ENCODE results near the gene TRAF7. TPM values are rescaled to one million over a fixed set of nuclear protein-coding genes. Genes with fewer than 3 reads are reported as not detected.

The TRAF7 gene
- total and polyA plus RNA-seq, 2 of the 13 experiments (the other 11 are each of a cell fraction or from before 2014, with no cell fraction given), result 47.9 to 65.6 TPM

- TF ChIP-seq ELF4 (CRISPR knock-in tag; IDR thresholded peaks at IDR 0.05; ENCODE audit: borderline replicate concordance) (no peak), PBX2 (CRISPR knock-in tag; IDR thresholded peaks at IDR 0.05) (no peak), FIP1L1 (IDR thresholded peaks at IDR 0.05; ENCODE audit: borderline replicate concordance, insufficient read depth, low read depth, low read length) (no peak), MIER2 (CRISPR knock-in tag; IDR thresholded peaks at IDR 0.05) (no peak), ZNF672 (CRISPR knock-in tag; IDR thresholded peaks at IDR 0.05) (0 out of 2 replicates have a peak, but pooled peaks have one; percentile 59), CCDC6 (CRISPR knock-in tag; IDR thresholded peaks at IDR 0.05) (no peak), STAG1 (CRISPR knock-in tag; IDR thresholded peaks at IDR 0.05) (no peak), ZNF282 (IDR thresholded peaks at IDR 0.05; ENCODE audit: partially characterized antibody) (no peak), HDAC2 (CRISPR knock-in tag; IDR thresholded peaks at IDR 0.05) (no peak), ZNF879 (CRISPR knock-in tag; IDR thresholded peaks at IDR 0.05) (no peak), ZNF616 (CRISPR knock-in tag; IDR thresholded peaks at IDR 0.05; ENCODE audit: low read depth) (no peak), ZNF451 (CRISPR knock-in tag; IDR thresholded peaks at IDR 0.05) (peak; percentile 80), ZFX (CRISPR knock-in tag; IDR thresholded peaks at IDR 0.05; ENCODE audit: low read depth) (peak; percentile 66), ATM (IDR thresholded peaks at IDR 0.05; ENCODE audit: borderline replicate concordance) (no peak), ZNF12 (CRISPR knock-in tag; IDR thresholded peaks at IDR 0.05) (no peak), ISX (CRISPR knock-in tag; conservative IDR thresholded peaks at IDR 0.05) (no peak), SRY (CRISPR knock-in tag; IDR thresholded peaks at IDR 0.05) (0 out of 2 replicates have a peak, but pooled peaks have one; percentile 41), KAT7 (CRISPR knock-in tag; IDR thresholded peaks at IDR 0.05; ENCODE audit: borderline replicate concordance) (no peak), ZFP41 (CRISPR knock-in tag; IDR thresholded peaks at IDR 0.05; ENCODE audit: borderline replicate concordance) (no peak)
- TF ChIP-seq, protein P1, sequence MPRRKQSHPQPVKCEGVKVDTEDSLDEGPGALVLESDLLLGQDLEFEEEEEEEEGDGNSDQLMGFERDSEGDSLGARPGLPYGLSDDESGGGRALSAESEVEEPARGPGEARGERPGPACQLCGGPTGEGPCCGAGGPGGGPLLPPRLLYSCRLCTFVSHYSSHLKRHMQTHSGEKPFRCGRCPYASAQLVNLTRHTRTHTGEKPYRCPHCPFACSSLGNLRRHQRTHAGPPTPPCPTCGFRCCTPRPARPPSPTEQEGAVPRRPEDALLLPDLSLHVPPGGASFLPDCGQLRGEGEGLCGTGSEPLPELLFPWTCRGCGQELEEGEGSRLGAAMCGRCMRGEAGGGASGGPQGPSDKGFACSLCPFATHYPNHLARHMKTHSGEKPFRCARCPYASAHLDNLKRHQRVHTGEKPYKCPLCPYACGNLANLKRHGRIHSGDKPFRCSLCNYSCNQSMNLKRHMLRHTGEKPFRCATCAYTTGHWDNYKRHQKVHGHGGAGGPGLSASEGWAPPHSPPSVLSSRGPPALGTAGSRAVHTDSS (CRISPR knock-in tag; conservative IDR thresholded peaks at IDR 0.05), result no peak
- TF ChIP-seq, protein P2, sequence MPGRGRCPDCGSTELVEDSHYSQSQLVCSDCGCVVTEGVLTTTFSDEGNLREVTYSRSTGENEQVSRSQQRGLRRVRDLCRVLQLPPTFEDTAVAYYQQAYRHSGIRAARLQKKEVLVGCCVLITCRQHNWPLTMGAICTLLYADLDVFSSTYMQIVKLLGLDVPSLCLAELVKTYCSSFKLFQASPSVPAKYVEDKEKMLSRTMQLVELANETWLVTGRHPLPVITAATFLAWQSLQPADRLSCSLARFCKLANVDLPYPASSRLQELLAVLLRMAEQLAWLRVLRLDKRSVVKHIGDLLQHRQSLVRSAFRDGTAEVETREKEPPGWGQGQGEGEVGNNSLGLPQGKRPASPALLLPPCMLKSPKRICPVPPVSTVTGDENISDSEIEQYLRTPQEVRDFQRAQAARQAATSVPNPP (CRISPR knock-in tag; IDR thresholded peaks at IDR 0.05), result no peak
- TF ChIP-seq, protein P3, sequence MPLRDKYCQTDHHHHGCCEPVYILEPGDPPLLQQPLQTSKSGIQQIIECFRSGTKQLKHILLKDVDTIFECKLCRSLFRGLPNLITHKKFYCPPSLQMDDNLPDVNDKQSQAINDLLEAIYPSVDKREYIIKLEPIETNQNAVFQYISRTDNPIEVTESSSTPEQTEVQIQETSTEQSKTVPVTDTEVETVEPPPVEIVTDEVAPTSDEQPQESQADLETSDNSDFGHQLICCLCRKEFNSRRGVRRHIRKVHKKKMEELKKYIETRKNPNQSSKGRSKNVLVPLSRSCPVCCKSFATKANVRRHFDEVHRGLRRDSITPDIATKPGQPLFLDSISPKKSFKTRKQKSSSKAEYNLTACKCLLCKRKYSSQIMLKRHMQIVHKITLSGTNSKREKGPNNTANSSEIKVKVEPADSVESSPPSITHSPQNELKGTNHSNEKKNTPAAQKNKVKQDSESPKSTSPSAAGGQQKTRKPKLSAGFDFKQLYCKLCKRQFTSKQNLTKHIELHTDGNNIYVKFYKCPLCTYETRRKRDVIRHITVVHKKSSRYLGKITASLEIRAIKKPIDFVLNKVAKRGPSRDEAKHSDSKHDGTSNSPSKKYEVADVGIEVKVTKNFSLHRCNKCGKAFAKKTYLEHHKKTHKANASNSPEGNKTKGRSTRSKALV (CRISPR knock-in tag; IDR thresholded peaks at IDR 0.05), result no peak
Measured at GRCh38 chr16:2210386-2211365, 55.1 kb downstream of the TRAF7 start, which contains the start of gene BRICD5 (continued).
